ENCODE measurements around the gene KLHDC9.

- TF ChIP-seq SIN3A (IDR thresholded peaks at IDR 0.05; ENCODE audit: borderline replicate concordance, insufficient read depth, low read length): no peak
- TF ChIP-seq POLR2AphosphoS5 (IDR thresholded peaks at IDR 0.05; ENCODE audit: low read depth, low read length): no peak
Measured at GRCh38 chr1:161130266-161130665, 32.1 kb downstream of the KLHDC9 start.

All from PFSK-1 (cell line).